ENCODE data around the gene MPG.

GRCh38 chr16:74051-74746 is 3.8 kb upstream of the MPG start:
- TF ChIP-seq CTCF (conservative IDR thresholded peaks at IDR 0.05 in 1 of 2, IDR thresholded peaks at IDR 0.05 in 1 of 2; ENCODE audit: extremely low read depth in 1 of 2, insufficient read depth in 1 of 2, low read depth in 1 of 2, low read length in 2 of 2): no peak
- no peak for TF ChIP-seq EZH2 (IDR thresholded peaks at IDR 0.05; ENCODE audit: borderline replicate concordance, low read length)
